Measurements from ENCODE around the gene DHX16. TPM values are rescaled to one million over a fixed set of nuclear protein-coding genes. Genes with fewer than 3 reads are reported as not detected.

The DHX16 gene
- total RNA-seq, 1 donor from 2014 or later, result 24.8 TPM

DNA sequence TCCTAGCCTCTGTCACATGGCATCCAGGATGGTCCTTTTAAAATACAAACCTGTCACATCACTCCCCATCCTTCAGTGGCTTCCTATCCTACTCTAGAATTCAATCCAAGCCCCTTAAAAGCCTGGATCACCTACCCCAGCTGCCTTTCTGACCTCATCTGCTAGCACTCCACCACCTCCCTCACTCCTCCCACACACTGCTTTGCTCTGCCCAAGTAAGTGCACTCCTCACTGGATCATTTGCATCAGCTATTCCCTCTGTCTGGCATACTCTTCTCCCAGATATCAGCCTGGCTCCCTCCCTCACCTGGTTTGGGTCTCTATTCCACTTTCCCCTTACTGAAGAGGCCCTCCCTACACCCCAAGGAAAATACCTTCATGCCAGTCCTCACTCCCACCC is 15.4 kb downstream of the DHX16 start:
- Histone ChIP-seq H3K36me3 (peaks cover 0 to 88% of the 10 kb centered on the region in 2 donors), H3K27ac (no peak overlapping the region), H3K9me3 (no peaks in the 10 kb centered on the region), H3K4me3 (no peak overlapping the region), H3K4me1 (no peaks in the 10 kb centered on the region), H3K27me3 (no peaks in the 10 kb centered on the region)
- no peak for TF ChIP-seq POLR2AphosphoS5 (IDR thresholded peaks at IDR 0.05; ENCODE audit: insufficient read depth in 1 of 2, low read depth in 1 of 2)
- TF ChIP-seq, protein P1, sequence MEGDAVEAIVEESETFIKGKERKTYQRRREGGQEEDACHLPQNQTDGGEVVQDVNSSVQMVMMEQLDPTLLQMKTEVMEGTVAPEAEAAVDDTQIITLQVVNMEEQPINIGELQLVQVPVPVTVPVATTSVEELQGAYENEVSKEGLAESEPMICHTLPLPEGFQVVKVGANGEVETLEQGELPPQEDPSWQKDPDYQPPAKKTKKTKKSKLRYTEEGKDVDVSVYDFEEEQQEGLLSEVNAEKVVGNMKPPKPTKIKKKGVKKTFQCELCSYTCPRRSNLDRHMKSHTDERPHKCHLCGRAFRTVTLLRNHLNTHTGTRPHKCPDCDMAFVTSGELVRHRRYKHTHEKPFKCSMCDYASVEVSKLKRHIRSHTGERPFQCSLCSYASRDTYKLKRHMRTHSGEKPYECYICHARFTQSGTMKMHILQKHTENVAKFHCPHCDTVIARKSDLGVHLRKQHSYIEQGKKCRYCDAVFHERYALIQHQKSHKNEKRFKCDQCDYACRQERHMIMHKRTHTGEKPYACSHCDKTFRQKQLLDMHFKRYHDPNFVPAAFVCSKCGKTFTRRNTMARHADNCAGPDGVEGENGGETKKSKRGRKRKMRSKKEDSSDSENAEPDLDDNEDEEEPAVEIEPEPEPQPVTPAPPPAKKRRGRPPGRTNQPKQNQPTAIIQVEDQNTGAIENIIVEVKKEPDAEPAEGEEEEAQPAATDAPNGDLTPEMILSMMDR (IDR thresholded peaks at IDR 0.05), result no peak
- no peak for DNase-seq (ENCODE audit: extremely low spot score in 2 of 2)
- intact Hi-C loops (cut with DNase I), result no loop called here

DNA sequence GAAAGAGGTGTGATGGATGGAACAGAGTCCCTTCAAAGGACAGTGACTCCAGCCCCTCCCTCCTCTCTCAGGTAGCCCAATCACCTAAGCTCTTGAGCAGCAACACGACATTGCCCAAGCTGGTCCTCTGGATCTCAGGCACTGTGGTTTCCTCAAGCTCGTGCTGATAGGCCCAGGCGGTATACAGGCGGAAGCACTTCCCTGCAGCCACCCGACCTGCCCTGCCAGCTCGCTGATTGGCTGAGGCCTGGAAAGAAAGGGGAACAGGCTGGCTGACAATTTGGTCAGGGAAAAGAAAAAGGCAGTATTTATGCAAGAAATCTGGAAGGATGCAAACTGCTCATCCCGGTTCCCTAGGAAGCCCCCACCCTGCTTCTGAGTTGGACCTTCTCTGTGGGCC is 16.3 kb downstream of the DHX16 start:
- intact Hi-C loops (cut with DNase I), result no loop called here
- Histone ChIP-seq H3K27me3 (no peaks in the 10 kb centered on the region), H3K27ac (no peak overlapping the region), H3K4me3 (no peak overlapping the region), H3K4me1 (no peaks in the 10 kb centered on the region), H3K9me3 (no peaks in the 10 kb centered on the region), H3K36me3 (peaks cover 0 to 88% of the 10 kb centered on the region in 2 donors)
- no peak for TF ChIP-seq POLR2AphosphoS5 (IDR thresholded peaks at IDR 0.05; ENCODE audit: insufficient read depth in 1 of 2, low read depth in 1 of 2)
- TF ChIP-seq, protein P1 (IDR thresholded peaks at IDR 0.05), result no peak
- no peak for TF ChIP-seq POLR2A (IDR thresholded peaks at IDR 0.05)
- no peak for DNase-seq (ENCODE audit: extremely low spot score in 2 of 2)

DNA sequence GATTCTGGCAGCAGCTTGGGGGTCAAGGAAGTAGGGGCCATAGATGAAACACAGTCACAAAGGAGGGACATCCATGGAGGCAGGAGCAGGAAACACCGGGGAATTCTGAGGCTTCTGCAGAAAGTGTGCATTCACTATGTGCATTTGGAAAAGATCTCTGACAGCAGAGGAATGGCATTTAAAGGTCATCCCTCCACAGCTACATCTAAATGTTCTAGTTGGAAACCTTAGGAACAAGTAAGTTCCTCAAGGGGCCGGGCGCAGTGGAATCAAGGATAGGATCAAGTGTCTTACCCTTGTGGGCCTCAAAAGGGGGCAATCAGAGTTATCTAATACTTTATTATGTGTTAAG is 17.1 kb downstream of the DHX16 start:
- no peaks in the 10 kb centered on the region for H3K27me3 ChIP-seq
- intact Hi-C loops (cut with DNase I), result no loop called here
- H3K27ac ChIP-seq, result no peak overlapping the region
- H3K4me1 ChIP-seq, result no peaks in the 10 kb centered on the region
- H3K9me3 ChIP-seq, result no peaks in the 10 kb centered on the region
- H3K4me3 ChIP-seq, result no peak overlapping the region
- no peak for DNase-seq (ENCODE audit: extremely low spot score in 2 of 2)
- peaks cover 0 to 87% of the 10 kb centered on the region in 2 donors for H3K36me3 ChIP-seq
- TF ChIP-seq, protein P1 (IDR thresholded peaks at IDR 0.05), result no peak
- TF ChIP-seq POLR2A (IDR thresholded peaks at IDR 0.05), result no peak

DNA sequence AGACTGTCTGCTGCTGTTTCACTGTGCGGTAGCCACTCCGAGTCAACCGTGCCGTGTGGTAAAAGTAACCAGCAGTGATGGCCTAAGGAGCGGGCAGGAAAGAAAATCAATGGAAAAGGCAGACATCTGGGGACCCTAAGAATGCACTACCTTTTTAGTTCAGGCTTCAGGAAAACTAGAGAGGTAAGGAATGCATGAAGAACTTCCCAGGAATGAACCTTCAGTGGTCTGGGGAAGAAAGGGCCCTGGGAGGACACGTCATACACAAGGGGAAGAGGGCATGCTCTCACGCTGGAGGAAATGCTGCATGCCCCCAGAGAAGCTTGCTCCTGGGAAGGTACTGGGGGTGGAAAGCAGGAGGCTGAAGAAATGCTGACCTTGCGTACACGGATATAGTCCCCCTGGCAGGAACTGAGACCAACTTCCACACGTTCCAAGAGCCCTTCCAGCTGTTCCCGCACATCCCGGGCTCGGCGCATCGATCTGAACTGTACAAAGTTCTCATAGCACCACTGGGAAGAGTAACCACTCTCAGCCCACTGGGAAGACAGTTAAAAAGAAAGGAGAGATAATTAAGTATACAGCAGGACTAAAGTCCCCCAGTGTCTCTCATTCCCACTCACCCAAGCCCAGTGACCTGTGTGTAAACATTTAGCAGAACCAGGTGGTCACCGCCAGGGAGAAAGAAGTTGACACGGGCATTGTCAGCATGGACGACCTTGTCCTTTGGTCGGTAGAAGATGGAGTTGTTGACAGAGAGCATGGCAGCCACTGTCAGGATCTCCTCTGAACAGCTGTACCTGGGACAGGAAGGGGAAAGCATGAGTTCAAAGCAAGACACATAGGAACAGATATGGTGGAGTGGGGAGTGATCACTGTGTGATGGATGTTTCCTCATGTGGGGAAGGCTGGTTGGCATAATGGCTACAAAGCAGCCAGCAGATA is 17.7 kb downstream of the DHX16 start:
- H3K36me3 ChIP-seq, result peaks cover 0 to 87% of the 10 kb centered on the region in 2 donors
- no peak for DNase-seq (ENCODE audit: extremely low spot score in 2 of 2)
- no peak overlapping the region for H3K4me3 ChIP-seq
- H3K27me3 ChIP-seq, result no peaks in the 10 kb centered on the region
- intact Hi-C loops (cut with DNase I), result no loop called here
- H3K9me3 ChIP-seq, result no peaks in the 10 kb centered on the region
- H3K27ac ChIP-seq, result no peak overlapping the region
- no peak for TF ChIP-seq POLR2AphosphoS5 (IDR thresholded peaks at IDR 0.05; ENCODE audit: insufficient read depth in 1 of 2, low read depth in 1 of 2)
- TF ChIP-seq POLR2A (IDR thresholded peaks at IDR 0.05), result no peak
- TF ChIP-seq, protein P1 (IDR thresholded peaks at IDR 0.05), result no peak
- no peaks in the 10 kb centered on the region for H3K4me1 ChIP-seq

DNA sequence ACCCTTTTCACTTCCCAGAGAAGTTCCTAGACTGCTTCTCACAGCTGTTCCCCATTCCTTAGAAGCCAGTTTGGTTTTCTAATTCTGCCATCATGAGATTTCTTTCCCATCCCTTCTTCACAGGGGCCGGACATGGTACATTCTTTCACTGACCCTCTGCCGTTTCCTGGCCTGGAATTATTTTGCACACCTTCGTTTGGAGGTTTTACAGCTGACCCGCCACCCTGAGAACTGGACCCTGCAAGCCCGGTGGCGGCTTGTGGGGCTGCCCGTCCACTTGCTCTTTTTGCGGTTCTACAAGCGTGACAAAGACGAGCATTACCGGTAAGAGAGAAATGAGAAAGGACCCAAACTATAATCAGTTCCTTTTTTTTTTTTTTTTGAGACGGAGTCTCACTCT is 21.7 kb downstream of the DHX16 start:
- no peaks in the 10 kb centered on the region for H3K9me3 ChIP-seq
- no peak overlapping the region for H3K27ac ChIP-seq
- H3K27me3 ChIP-seq, result no peaks in the 10 kb centered on the region
- no peak for TF ChIP-seq POLR2A (IDR thresholded peaks at IDR 0.05)
- TF ChIP-seq POLR2AphosphoS5 (IDR thresholded peaks at IDR 0.05; ENCODE audit: insufficient read depth in 1 of 2, low read depth in 1 of 2), result no peak
- TF ChIP-seq, protein P1 (IDR thresholded peaks at IDR 0.05), result no peak
- intact Hi-C loops (cut with DNase I), result no loop called here
- H3K4me1 ChIP-seq, result peaks cover 15% of the 10 kb centered on the region
- peaks cover 0 to 49% of the 10 kb centered on the region in 2 donors for H3K36me3 ChIP-seq
- H3K4me3 ChIP-seq, result no peak overlapping the region
- DNase-seq (ENCODE audit: extremely low spot score in 2 of 2), result no peak

Data from vagina (tissue), 2 donors.